HT1080 (cell line): ENCODE results near the gene ZNF14. TPM values are rescaled to one million over a fixed set of nuclear protein-coding genes. Genes with fewer than 3 reads are reported as not detected.

Source experiments
- small RNA-seq: library from RNA; depleted of rRNA; stranded (forward); fragments of <200 nt; gene quantifications from one replicate; pipeline ENCODE3, GENCODE V24; 2014
- total RNA-seq: library from RNA; depleted of rRNA; stranded (reverse); fragments of >200 nt; shearing (Covaris generic); gene quantifications from 2 replicates; pipeline ENCODE4 v1.2.3, GENCODE V29; 2014; rRNA removed

ZNF14 gene
- total RNA-seq, 1 experiment from 2014 or later = 0.74 TPM

Small RNA genes lying within 50 kb of the gene (small RNA-seq; reads per million reads assigned to genes)
- gene AC011458.2 (not detected), gene AC011477.5 (not detected)

Other genes with a start within 250 kb of the ZNF14 start
- gene TSSK6, start 217.6 kb downstream of the ZNF14 start, total RNA-seq = 1.1 and 1.4 TPM in 2 replicates
- 142 and 227 TPM in 2 replicates for gene NDUFA13, start 216.9 kb downstream of the ZNF14 start, total RNA-seq
- gene YJEFN3, start 204.2 kb downstream of the ZNF14 start, total RNA-seq = 0.90 and 1.6 TPM in 2 replicates
- 0.10 TPM in 1 of 2 replicates, not detected in the other for gene CILP2, start 194.8 kb downstream of the ZNF14 start, total RNA-seq
- not detected in 2 replicates for gene PBX4, start 114.4 kb downstream of the ZNF14 start, total RNA-seq
- gene LPAR2, start 104.9 kb downstream of the ZNF14 start, total RNA-seq = 0.21 and 0.63 TPM in 2 replicates
- 3.0 and 3.6 TPM in 2 replicates for gene GMIP, start 89.5 kb downstream of the ZNF14 start, total RNA-seq
- 41.2 and 53.8 TPM in 2 replicates for gene ATP13A1, start 69.4 kb downstream of the ZNF14 start, total RNA-seq
- 9.4 and 11.6 TPM in 2 replicates for gene ZNF101, start 64.3 kb downstream of the ZNF14 start, total RNA-seq
- 1.8 and 2.0 TPM in 2 replicates for gene ZNF506, start 88.6 kb upstream of the ZNF14 start, total RNA-seq
- not detected in 2 replicates for gene ZNF253, start 132.8 kb upstream of the ZNF14 start, total RNA-seq
- gene ZNF93, start 167.8 kb upstream of the ZNF14 start, total RNA-seq = 0.05 and 0.10 TPM in 2 replicates